ENCODE measurements around the gene IL13RA1.

IL13RA1 gene

GRCh38 chrX:118682258-118683014 lies 45.0 kb upstream of the IL13RA1 start:
- no peak for TF ChIP-seq ZNF70 (CRISPR knock-in tag; IDR thresholded peaks at IDR 0.05)
- no peak for TF ChIP-seq CSRNP3 (CRISPR knock-in tag; IDR thresholded peaks at IDR 0.05)
- TF ChIP-seq CSDC2 (CRISPR knock-in tag; IDR thresholded peaks at IDR 0.05) = no peak
- no peak for TF ChIP-seq ARNTL (CRISPR knock-in tag; IDR thresholded peaks at IDR 0.05; ENCODE audit: borderline replicate concordance, low read depth)
- TF ChIP-seq TSHZ2 (CRISPR knock-in tag; IDR thresholded peaks at IDR 0.05) = no peak
- TF ChIP-seq ZFP30 (CRISPR knock-in tag; IDR thresholded peaks at IDR 0.05) = no peak
- no peak for TF ChIP-seq TOX (CRISPR knock-in tag; IDR thresholded peaks at IDR 0.05; ENCODE audit: borderline replicate concordance)
- no peak for TF ChIP-seq OSR1 (CRISPR knock-in tag; IDR thresholded peaks at IDR 0.05)
- no peak for TF ChIP-seq PPARA (CRISPR knock-in tag; IDR thresholded peaks at IDR 0.05; ENCODE audit: borderline replicate concordance)
- no peak for TF ChIP-seq BACH2 (CRISPR knock-in tag; IDR thresholded peaks at IDR 0.05; ENCODE audit: borderline replicate concordance)
- no peak for TF ChIP-seq ISL1 (CRISPR knock-in tag; IDR thresholded peaks at IDR 0.05)
- TF ChIP-seq ZNF565 (CRISPR knock-in tag; conservative IDR thresholded peaks at IDR 0.05; ENCODE audit: low read depth) = no peak
- TF ChIP-seq ESRRG (CRISPR knock-in tag; IDR thresholded peaks at IDR 0.05) = no peak
- no peak for TF ChIP-seq ZNF8 (CRISPR knock-in tag; IDR thresholded peaks at IDR 0.05)
- TF ChIP-seq, protein P1, sequence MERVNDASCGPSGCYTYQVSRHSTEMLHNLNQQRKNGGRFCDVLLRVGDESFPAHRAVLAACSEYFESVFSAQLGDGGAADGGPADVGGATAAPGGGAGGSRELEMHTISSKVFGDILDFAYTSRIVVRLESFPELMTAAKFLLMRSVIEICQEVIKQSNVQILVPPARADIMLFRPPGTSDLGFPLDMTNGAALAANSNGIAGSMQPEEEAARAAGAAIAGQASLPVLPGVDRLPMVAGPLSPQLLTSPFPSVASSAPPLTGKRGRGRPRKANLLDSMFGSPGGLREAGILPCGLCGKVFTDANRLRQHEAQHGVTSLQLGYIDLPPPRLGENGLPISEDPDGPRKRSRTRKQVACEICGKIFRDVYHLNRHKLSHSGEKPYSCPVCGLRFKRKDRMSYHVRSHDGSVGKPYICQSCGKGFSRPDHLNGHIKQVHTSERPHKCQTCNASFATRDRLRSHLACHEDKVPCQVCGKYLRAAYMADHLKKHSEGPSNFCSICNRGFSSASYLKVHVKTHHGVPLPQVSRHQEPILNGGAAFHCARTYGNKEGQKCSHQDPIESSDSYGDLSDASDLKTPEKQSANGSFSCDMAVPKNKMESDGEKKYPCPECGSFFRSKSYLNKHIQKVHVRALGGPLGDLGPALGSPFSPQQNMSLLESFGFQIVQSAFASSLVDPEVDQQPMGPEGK (CRISPR knock-in tag; IDR thresholded peaks at IDR 0.05; ENCODE audit: borderline replicate concordance) = no peak
- TF ChIP-seq, protein P2, sequence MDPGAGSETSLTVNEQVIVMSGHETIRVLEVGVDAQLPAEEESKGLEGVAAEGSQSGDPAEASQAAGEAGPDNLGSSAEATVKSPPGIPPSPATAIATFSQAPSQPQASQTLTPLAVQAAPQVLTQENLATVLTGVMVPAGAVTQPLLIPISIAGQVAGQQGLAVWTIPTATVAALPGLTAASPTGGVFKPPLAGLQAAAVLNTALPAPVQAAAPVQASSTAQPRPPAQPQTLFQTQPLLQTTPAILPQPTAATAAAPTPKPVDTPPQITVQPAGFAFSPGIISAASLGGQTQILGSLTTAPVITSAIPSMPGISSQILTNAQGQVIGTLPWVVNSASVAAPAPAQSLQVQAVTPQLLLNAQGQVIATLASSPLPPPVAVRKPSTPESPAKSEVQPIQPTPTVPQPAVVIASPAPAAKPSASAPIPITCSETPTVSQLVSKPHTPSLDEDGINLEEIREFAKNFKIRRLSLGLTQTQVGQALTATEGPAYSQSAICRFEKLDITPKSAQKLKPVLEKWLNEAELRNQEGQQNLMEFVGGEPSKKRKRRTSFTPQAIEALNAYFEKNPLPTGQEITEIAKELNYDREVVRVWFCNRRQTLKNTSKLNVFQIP (CRISPR knock-in tag; IDR thresholded peaks at IDR 0.05; ENCODE audit: borderline replicate concordance, low read depth) = no peak
- TF ChIP-seq RARB (CRISPR knock-in tag; IDR thresholded peaks at IDR 0.05) = no peak
- no peak for ATAC-seq

- TF ChIP-seq TSHZ2 (CRISPR knock-in tag; IDR thresholded peaks at IDR 0.05) (no peak), CSRNP3 (CRISPR knock-in tag; IDR thresholded peaks at IDR 0.05) (no peak), ZNF565 (CRISPR knock-in tag; conservative IDR thresholded peaks at IDR 0.05; ENCODE audit: low read depth) (no peak), ZNF70 (CRISPR knock-in tag; IDR thresholded peaks at IDR 0.05) (no peak), RARB (CRISPR knock-in tag; IDR thresholded peaks at IDR 0.05) (no peak), ISL1 (CRISPR knock-in tag; IDR thresholded peaks at IDR 0.05) (peak; percentile 87), GLIS3 (CRISPR knock-in tag; IDR thresholded peaks at IDR 0.05) (no peak), TCF4 (CRISPR knock-in tag; IDR thresholded peaks at IDR 0.05; ENCODE audit: borderline replicate concordance) (peak; percentile 51; the same call in 1 of the 2 replicates), ESRRG (CRISPR knock-in tag; IDR thresholded peaks at IDR 0.05) (no peak), ZC3H10 (CRISPR knock-in tag; IDR thresholded peaks at IDR 0.05) (no peak), TOX (CRISPR knock-in tag; IDR thresholded peaks at IDR 0.05; ENCODE audit: borderline replicate concordance) (no peak)
- TF ChIP-seq, protein P3, sequence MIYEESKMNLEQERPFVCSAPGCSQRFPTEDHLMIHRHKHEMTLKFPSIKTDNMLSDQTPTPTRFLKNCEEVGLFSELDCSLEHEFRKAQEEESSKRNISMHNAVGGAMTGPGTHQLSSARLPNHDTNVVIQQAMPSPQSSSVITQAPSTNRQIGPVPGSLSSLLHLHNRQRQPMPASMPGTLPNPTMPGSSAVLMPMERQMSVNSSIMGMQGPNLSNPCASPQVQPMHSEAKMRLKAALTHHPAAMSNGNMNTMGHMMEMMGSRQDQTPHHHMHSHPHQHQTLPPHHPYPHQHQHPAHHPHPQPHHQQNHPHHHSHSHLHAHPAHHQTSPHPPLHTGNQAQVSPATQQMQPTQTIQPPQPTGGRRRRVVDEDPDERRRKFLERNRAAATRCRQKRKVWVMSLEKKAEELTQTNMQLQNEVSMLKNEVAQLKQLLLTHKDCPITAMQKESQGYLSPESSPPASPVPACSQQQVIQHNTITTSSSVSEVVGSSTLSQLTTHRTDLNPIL (CRISPR knock-in tag; IDR thresholded peaks at IDR 0.05; ENCODE audit: low read depth) = no peak
- ATAC-seq = no peak
These were observed 42.0 kb upstream of the IL13RA1 start for GRCh38 chrX:118685393-118685792.

Data from SK-N-SH treated with all-trans-retinoic acid at 6 μM for 48 hours (cell line).